GM21526 (cell line): ENCODE data around the gene UNK.
"Not testable (repeated sequence)": the region's sequence is repeated elsewhere in the genome, so short reads cannot be mapped to it uniquely, and the experiment has no call there.

Experiments used
- ATAC-seq: cut with Tn5 transposase; IDR thresholded peaks from one replicate; pipeline ENCODE4 v1.9.1; 2021; ENCODE audit warnings: moderate library complexity; ENCODE audit not compliant: unreplicated experiment, low FRiP score

The UNK gene

DNA sequence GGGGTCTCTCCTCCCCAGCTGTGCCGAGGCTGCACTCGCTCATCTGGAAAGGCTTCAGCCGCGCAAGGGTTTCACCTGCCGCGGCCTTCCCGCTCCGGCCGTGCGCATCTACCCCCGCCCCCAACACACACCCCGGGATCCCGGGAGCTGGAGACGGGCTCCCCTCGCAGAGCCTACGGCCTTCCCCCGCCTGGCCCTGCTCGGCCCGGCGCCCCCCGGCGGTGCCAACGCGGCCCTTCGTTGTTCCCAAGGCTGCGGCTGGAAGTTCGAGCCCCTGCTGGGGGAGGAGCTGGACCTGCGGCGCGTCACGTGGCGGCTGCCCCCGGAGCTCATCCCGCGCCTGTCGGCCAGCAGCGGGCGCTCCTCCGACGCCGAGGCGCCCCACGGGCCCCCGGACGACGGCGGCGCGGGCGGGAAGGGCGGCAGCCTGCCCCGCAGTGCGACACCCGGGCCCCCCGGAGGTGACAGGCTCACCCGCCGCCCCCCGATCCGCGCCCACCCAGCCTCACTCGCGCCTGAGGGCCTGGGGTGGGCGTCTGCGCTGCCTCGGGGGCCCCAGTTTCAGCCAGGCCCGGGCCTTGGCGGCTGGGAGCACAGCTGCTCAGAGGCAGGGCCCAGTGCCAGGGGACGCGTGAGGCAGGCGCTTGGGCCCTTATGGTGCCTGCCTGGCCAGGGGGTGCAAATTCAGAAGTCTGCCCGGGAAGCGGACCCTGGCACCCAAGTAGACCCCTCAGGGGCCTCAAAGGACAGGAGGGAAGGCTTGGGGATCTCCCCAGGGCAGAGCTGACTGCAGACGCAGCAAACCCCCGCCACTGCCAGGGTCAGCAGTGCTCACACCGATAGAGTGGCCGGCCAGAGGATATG, 30.9 kb upstream of the UNK start:
- ATAC-seq: peak; percentile 42

DNA sequence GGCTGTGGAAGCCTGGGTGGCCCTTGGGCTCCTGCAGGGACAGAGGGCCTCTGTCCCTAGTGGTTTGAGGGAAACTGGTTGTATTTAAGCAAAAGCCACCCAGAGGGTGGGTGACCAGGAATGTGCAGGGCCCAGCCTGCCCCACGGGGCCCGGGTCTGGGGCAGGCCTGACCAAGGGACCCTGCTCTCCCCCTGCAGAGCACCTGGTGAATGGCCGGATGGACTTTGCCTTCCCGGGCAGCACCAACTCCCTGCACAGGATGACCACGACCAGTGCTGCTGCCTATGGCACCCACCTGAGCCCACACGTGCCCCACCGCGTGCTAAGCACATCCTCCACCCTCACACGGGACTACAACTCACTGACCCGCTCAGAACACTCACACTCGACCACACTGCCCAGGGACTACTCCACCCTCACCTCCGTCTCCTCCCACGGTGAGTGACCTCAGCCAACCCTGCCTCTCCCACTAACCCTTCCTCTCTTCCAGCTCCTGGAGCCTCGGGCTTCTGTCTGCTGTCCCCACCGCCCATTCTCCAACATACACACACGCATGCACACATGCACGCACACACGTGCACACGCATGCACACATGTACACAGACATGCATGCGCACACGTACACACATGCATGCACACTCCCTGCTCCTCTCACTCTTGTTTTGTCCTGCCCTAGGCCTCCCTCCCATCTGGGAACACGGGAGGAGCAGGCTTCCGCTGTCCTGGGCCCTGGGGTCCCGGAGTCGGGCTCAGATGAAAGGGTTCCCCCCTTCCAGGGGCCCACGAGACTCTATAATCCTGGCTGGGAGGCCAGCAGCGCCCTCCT, 30.0 kb upstream of the UNK start:
- ATAC-seq: no peak

DNA sequence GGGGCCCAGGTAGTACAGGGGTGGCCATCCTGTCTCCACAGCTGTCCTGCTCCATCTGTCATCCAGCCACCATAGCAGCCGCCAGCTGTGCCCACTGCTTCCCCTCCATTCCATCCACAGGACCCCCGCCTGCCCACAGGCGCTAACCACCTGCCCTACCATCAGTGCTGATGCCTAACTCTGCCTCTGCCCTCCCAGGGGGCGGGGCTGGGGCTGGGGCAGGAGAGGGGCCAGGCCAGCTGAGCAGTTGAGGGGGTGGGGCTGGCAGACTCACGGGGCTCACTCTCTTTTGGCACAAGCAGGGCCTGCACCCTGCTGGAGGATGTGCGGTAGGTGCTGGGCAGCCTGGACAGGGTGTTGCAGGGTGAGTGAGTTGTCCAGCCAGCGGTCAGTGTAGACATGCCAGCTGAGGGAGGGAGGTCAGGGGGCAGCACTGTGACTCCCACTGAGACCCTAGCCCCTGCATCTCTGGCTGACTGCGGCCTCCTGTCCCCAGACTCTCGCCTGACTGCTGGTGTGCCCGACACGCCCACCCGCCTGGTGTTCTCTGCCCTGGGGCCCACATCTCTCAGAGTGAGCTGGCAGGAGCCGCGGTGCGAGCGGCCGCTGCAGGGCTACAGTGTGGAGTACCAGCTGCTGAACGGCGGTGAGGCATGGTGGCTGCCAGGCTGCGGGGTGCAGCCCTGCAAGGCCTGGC, 29.3 kb upstream of the UNK start:
- no peak for ATAC-seq

DNA sequence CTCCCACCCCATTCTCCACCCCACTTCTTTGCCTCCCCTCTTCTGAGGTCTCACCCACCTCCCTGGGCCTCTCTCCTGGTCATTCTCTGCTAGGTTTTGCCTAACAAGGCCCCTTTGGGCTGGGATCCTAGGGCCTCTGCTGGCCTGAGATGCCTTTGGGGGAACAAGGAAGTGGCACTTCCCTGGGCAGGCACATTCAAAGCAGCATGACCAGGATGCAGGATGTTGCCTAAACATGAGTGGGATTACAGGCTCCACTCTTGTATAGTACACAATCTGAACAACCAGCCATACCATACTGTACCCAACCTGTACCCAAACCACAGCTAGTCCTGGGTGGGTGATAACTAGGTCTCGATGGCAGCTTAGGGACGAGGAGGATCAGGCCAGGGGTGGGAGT, 28.6 kb upstream of the UNK start:
- ATAC-seq: no peak

DNA sequence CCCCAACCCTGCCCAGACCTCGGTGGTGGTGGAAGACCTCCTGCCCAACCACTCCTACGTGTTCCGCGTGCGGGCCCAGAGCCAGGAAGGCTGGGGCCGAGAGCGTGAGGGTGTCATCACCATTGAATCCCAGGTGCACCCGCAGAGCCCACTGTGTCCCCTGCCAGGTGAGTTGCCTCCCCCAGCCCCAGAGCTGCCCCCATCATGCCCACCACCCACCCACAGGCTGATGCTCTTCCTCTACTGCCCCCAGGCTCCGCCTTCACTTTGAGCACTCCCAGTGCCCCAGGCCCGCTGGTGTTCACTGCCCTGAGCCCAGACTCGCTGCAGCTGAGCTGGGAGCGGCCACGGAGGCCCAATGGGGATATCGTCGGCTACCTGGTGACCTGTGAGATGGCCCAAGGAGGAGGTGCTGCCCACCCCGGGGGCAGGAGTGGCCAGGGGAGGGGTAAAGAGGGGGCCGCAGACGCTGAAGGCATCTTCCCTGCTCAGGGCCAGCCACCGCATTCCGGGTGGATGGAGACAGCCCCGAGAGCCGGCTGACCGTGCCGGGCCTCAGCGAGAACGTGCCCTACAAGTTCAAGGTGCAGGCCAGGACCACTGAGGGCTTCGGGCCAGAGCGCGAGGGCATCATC, 28.0 kb upstream of the UNK start:
- ATAC-seq: no peak

DNA sequence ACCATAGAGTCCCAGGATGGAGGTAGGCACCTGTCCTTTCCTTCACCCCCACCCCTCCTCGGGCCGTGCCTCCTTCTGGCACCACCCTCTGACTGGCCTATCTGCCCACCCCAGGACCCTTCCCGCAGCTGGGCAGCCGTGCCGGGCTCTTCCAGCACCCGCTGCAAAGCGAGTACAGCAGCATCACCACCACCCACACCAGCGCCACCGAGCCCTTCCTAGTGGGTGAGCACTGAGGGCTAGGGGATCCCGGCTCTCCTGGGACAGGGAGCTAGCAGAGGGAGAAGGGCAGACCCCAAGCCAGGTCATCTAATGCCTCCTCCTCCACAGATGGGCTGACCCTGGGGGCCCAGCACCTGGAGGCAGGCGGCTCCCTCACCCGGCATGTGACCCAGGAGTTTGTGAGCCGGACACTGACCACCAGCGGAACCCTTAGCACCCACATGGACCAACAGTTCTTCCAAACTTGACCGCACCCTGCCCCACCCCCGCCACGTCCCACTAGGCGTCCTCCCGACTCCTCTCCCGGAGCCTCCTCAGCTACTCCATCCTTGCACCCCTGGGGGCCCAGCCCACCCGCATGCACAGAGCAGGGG, 27.4 kb upstream of the UNK start:
- no peak for ATAC-seq

DNA sequence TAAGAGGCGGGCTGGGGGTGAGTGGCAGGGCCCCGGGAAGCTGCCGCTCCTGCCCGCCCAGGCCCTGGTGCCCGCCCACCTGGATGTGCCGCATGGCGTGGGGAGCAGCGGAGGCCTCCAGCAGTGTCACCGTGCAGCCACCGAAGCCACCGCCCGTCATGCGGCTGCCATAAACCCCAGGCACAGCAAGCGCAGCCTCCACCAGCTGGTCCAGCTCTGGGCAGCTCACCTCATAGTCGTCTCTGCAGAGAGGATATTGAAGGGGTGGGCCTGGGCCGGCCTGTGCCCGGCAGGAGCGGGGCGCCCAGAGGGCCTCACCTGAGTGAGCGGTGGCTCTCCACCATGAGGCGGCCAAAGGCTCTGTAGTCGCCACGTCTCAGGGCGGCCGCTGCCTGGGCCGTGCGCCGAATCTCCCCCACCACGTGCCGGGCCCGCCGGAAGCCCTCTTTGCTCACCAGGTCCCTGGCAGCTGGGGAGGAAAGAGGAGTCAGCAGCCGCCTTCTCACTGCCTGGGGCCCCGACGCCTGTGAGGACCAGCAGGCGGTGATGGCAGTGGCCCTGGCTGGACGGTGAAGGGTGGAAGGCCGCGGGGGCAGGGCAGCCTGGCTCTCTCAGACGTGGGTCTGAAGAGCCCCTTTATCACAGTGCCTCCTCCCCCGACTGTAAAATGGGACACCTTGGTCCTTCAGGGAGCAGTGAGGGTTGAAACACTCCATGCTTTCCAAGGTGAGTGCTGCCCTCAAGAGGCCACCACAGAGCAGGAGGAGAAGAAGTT, 26.3 kb upstream of the UNK start:
- ATAC-seq: no peak

DNA sequence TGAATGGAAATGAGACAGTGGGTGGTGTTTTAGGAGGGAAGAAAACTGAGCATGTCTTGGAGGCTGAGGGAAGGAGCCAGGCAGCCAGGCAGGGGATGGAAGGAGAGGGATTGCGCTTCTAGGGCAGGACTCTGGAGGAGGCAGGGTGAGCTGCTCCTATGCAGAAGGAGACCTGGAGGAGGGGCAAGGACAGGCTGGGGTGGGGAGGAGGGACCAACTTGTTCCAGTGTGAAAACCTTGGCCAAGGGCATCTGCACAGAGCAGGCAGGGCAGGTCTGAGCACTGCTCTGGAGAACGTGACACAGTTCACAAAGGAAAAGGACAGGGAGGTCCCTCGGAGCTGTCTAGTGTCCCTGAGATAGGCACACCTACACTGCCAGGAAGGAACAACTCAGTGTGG, 25.1 kb upstream of the UNK start:
- no peak for ATAC-seq

DNA sequence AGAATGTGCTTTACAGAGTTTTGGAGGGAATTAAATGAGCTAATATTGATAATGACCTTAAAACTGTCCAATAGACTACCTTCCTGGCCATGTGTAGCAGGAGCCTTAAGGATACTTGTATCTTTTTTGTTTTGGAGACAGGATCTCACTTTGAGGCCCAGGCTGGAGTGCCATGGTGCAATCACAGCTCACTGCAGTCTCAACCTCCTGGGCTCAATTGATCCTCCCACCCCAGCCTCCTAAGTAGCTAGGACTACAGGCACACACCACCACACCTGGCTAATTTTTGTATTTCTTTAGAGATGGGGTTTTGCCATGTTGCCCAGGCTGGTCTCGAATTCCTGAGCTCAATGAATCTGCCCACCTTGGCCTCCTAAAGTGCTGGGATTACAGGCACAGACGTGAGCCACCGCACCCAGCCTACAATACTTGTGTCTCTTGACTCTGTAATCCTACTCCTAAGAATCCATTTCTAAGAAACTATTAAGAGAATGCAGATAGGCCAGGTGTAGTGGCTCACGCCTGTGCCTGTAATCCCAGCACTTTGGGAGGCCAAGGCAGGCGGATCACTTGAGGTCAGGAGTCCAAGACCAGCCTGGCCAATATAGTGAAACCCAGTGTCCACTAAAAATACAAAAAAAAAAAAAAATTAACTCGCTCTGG, 24.5 kb upstream of the UNK start:
- not testable (repeated sequence) for ATAC-seq

DNA sequence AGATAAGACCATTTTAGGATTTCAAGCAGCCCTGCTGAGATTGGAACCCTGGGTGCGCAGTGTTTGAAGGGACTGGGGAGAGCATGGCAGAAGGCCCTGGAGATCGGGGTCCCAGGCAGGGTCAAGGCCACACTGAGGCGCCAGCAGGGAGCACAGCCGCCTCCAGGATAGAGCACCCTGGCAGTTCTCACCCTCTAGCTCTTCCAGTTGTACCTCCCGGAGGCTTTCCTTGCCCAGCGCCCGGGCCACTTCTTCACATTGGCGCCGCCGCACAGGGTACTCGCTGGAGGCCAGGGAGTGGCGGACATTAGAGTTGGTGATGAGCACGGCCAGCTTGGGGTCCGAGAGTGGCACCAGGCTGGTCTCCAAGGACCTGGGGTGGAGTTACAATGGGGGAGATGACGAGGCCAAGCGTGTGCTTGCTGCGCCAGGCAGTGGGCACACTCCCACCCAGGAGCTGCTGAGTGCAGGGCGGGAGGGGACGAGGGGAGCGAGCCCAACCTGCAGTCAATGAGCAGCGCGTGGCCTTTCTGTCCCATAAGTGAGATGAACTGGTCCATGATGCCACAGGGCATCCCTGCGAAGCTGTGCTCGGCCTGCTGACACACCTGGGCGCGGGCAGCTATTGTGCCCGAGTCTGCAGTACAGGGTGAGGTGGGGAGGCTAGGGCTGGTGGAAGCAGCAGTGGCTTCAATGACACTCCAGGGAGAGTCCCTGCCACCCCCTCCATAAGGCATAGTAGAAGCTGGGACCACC, 21.9 kb upstream of the UNK start:
- no peak for ATAC-seq

DNA sequence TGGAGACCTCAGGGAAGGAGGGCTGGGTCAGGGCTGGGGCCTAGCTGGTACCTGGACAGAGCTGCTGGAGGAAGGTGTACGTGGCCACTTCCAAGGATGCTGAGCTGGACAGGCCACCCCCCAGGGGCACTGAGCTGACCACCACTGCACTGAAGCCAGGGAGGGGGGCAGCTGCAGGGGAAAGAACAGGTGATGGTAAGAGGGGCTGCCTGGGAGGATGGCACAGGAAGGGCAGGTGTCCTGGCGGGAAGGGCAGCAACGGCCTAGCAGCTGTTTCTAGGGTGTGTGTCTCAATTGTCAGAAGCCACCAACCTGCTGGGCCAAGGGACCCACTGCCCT, 21.4 kb upstream of the UNK start:
- no peak for ATAC-seq

DNA sequence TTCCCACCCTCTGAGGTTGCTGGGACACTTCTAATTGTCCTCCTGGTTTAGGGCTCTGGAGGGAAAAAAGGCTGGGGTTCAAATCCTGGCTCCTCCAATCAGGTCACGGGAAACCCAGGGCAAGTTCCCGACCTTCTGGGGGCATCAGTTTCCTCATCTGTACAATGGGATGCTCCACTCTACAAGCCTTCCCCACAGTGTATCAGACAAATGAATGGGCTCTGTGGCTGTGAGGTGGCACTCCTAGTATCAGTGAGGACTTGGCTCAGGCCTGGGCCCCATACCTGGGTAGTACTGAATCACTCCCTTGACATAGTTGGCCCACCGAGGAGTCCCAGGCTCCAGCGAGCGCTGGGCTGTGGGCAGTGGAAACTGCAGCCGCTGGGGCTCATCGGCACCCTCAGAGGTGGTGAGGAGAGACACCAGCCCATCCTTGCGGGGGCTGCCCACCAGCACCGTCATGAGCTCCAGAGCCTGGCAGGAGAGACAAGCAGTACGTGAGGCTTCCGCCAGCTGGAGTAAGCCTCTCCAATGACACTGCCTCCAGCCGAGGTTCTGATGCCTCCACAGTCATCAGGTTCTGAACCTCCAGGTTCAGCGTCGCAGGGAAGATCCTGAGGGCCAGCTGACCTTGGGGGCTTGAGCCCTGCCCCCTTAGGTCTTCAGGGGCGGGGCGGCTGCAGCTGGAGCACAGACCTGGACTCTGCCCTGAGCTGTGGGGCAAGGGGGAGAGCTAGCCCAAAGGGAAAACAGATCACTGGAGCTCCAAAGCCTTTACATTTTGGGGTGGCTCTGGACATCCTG, 20.8 kb upstream of the UNK start:
- ATAC-seq: no peak

DNA sequence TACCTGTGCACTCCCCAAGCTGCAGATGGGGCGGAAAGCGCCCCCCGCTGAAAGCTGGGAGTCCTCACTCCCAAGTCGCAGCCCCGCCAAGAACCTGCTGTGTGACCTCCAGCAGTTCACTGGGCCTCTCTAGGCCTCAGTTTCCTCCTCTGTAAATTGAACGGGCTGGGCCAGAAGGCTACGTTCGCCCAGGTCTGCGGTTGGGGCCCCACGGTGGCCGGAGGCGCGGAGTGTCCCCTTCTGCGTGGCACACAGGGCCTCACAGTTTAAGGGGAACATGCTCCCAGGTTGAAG, 20.2 kb upstream of the UNK start:
- no peak for ATAC-seq

DNA sequence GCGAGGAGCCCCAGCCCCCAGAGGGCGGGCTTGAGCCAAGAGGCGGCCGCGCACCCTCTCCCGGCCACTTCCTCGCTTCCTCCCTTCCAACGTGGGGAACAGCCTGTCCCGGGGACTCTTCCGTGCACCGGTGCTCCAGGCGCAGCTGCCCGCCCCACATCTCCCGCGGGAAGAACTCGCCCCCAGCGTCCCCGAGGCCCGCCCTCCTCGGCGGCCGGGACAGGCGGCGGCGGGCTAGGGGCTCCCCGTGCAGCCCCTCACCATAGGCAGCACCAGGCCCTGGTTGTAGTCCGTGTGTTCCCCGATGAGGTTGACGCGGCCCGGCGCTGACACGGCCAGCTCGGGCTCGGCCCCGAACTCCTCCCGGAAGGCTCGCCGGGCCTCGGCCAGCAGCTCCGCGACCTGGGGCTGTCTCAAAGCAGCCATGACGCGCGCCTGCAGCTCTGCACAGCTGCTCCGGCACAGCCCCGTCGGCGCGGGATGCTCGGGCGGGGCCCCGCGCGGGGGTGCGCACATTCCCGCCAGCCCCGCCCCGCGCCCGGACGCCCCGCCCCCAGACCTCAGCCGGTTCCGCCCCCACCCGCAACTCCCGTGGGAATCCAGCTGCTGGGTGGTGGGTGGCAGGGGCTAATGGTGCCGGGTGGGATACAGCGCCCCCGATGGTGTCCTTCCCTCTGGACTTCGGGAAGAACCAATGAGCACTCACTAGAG, 19.7 kb upstream of the UNK start, which contains the start of gene GALK1:
Gene GALK1, minus strand, starts transcription at position 482 of the 711 bp plus-strand sequence. Its CDS starts 56 bp downstream, at position 426.
- peak; percentile 41 for ATAC-seq

DNA sequence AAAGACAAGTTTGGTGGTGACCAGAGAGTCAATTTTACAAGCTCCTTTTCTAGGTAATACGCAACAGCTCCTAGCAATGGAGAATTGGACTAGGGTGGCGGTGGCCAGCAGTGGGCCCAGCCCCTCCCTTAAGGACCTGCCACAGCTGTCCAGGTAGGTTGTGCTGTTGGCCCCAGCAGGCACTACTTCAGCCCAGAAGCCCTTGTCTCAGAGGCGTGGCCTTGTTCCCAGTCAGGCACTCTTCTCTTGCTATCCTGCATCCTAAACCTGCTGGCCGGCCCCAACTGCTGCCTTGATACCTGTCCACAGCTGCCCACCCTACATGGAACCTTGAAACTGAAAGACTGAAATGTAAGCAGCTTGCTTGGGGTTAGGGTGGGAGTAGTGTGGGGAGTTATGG, 18.6 kb upstream of the UNK start:
- ATAC-seq: no peak

DNA sequence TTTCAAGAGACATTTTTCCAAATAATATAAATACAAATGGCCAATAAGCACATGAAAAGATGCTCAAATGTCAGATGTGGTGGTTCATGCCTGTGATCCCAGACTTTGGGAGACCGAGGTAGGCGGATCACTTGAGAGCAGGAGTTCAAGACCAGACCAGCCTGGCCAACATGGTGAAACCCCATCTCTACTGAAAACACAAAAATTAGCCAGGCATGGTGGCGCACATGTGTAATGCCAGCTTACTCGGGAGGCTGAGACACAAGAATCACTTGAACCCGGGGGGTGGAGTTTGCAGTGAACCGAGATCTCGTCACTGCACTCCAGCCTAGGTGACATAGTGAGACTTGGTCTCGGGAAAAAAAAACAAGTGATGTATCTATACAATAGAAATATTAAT, 16.7 kb upstream of the UNK start:
- ATAC-seq: no peak

DNA sequence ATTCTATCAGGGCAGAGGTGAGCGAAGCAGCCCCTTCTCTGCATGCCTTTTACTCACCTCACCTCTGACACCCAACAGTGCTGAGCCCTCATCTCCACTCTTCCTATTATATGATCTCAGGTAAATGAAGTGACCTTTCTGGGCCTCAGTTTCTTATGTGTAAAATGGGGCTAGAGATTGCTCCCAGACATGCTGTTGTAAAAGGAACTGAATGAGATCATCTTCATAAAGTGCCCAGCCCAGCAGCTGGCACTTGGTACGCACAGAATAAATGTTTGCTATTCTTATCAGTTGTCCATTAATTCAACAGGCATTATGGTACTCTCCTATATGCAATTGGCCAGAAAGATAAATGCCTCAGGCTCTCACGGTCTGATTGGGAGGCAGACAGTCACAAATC, 15.1 kb upstream of the UNK start:
- no peak for ATAC-seq
